Measurements from ENCODE around the gene RNF31.

- TF ChIP-seq EZH2 (IDR thresholded peaks at IDR 0.05; ENCODE audit: insufficient read depth, low read length) (no peak), CTCF (IDR thresholded peaks at IDR 0.05; ENCODE audit: insufficient read depth, low read depth, low read length) (no peak)
Observed at GRCh38 chr14:24184104-24184970, 37.0 kb downstream of the RNF31 start.
